ENCODE results near the gene CTNNA3.

The CTNNA3 gene

GRCh38 chr10:66925896-66926715 is 769.9 kb downstream of the CTNNA3 start, which contains the start of gene LRRTM3:
Gene LRRTM3 (plus strand): TSS chr10:66926036.
- Histone ChIP-seq H3K4me3 (ENCODE audit: low read length) (no peak within 1 kb of the TSS), H3K4me2 (ENCODE audit: low read length) (peak within 1 kb of the TSS; percentile 26; the same call in 1 of the 2 replicates), H3K27ac (ENCODE audit: low read depth, low read length) (no peak within 1 kb of the TSS), H3K9me3 (ENCODE audit: control insufficient read depth, insufficient read depth, low read length) (no peaks in the 10 kb centered on the region), H3K79me2 (ENCODE audit: control insufficient read depth, low read length) (no peaks in the 10 kb centered on the region), H3K4me1 (ENCODE audit: control insufficient read depth, low read length) (no peaks in the 10 kb centered on the region), H3K27me3 (ENCODE audit: control insufficient read depth, low read length) (peaks cover 38% of the 10 kb centered on the region), H3K9me2 (replicated peaks; ENCODE audit: control insufficient read depth, low read length) (no peaks in the 10 kb centered on the region), H3K36me3 (ENCODE audit: control insufficient read depth, low read length) (no peaks in the 10 kb centered on the region), H3F3A (ENCODE audit: control insufficient read depth, insufficient read depth) (no peaks in the 10 kb centered on the region), H4K20me1 (ENCODE audit: control insufficient read depth, insufficient read depth, low read depth, low read length) (no peaks in the 10 kb centered on the region)
- TF ChIP-seq EZH2phosphoT487 (IDR thresholded peaks at IDR 0.05; ENCODE audit: borderline replicate concordance, low read length) (0 out of 2 replicates have a peak, but pooled peaks have one; percentile 38), CTCF (IDR thresholded peaks at IDR 0.05; ENCODE audit: low read depth, low read length, poor library complexity, severe bottlenecking) (peak; percentile 64)

GRCh38 chr10:66925373-66925772 is 770.6 kb downstream of the CTNNA3 start:
- Histone ChIP-seq H3K9me3 (ENCODE audit: control insufficient read depth, insufficient read depth, low read length) (no peaks in the 10 kb centered on the region), H3K4me1 (ENCODE audit: control insufficient read depth, low read length) (no peaks in the 10 kb centered on the region), H3K4me3 (ENCODE audit: low read length) (no peak overlapping the region), H3K79me2 (ENCODE audit: control insufficient read depth, low read length) (no peaks in the 10 kb centered on the region), H3K9me2 (replicated peaks; ENCODE audit: control insufficient read depth, low read length) (no peaks in the 10 kb centered on the region), H3K27ac (ENCODE audit: low read depth, low read length) (no peak overlapping the region), H3K4me2 (ENCODE audit: low read length) (no peak overlapping the region), H3F3A (ENCODE audit: control insufficient read depth, insufficient read depth) (no peaks in the 10 kb centered on the region), H3K27me3 (ENCODE audit: control insufficient read depth, low read length) (peaks cover 38% of the 10 kb centered on the region), H4K20me1 (ENCODE audit: control insufficient read depth, insufficient read depth, low read depth, low read length) (no peaks in the 10 kb centered on the region), H3K36me3 (ENCODE audit: control insufficient read depth, low read length) (no peaks in the 10 kb centered on the region)
- TF ChIP-seq CTCF (IDR thresholded peaks at IDR 0.05; ENCODE audit: low read depth, low read length, poor library complexity, severe bottlenecking), result no peak

GRCh38 chr10:66924674-66925345 is 771.2 kb downstream of the CTNNA3 start:
- H3K9me3 ChIP-seq (ENCODE audit: control insufficient read depth, insufficient read depth, low read length), result no peaks in the 10 kb centered on the region
- H4K20me1 ChIP-seq (ENCODE audit: control insufficient read depth, insufficient read depth, low read depth, low read length), result no peaks in the 10 kb centered on the region
- H3K4me3 ChIP-seq (ENCODE audit: low read length), result no peak overlapping the region
- H3K9me2 ChIP-seq (replicated peaks; ENCODE audit: control insufficient read depth, low read length), result no peaks in the 10 kb centered on the region
- H3K36me3 ChIP-seq (ENCODE audit: control insufficient read depth, low read length), result no peaks in the 10 kb centered on the region
- TF ChIP-seq EZH2phosphoT487 (IDR thresholded peaks at IDR 0.05; ENCODE audit: borderline replicate concordance, low read length) (no peak), CTCF (IDR thresholded peaks at IDR 0.05; ENCODE audit: low read depth, low read length, poor library complexity, severe bottlenecking) (no peak)
- H3K27ac ChIP-seq (ENCODE audit: low read depth, low read length), result no peak overlapping the region
- no peak overlapping the region for H3K4me2 ChIP-seq (ENCODE audit: low read length)
- H3K79me2 ChIP-seq (ENCODE audit: control insufficient read depth, low read length), result no peaks in the 10 kb centered on the region
- H3F3A ChIP-seq (ENCODE audit: control insufficient read depth, insufficient read depth), result no peaks in the 10 kb centered on the region
- H3K4me1 ChIP-seq (ENCODE audit: control insufficient read depth, low read length), result no peaks in the 10 kb centered on the region
- peaks cover 37% of the 10 kb centered on the region for H3K27me3 ChIP-seq (ENCODE audit: control insufficient read depth, low read length)

All from DOHH2 (cell line).